GM12878 (cell line): ENCODE measurements around the gene DLG2.

ENCODE experiments used
- ETV6 ChIP-seq, 2 experiments: fragments of 450-650 bp in 1 of 2; IDR thresholded peaks in 1 of 2; conservative IDR thresholded peaks in 1 of 2; 2 replicates each; pipeline ENCODE4 v1.6.1; 2014; ENCODE audit warnings: antibody characterized with exemption in 1 of 2, borderline replicate concordance in 1 of 2, low read depth in 1 of 2, mild to moderate bottlenecking in 1 of 2, moderate library complexity in 1 of 2
- SIN3A ChIP-seq: IDR thresholded peaks from 2 replicates; pipeline ENCODE4 v1.6.1; 2012; ENCODE audit warnings: low read depth, low read length, improper control_type of control experiment

DNA sequence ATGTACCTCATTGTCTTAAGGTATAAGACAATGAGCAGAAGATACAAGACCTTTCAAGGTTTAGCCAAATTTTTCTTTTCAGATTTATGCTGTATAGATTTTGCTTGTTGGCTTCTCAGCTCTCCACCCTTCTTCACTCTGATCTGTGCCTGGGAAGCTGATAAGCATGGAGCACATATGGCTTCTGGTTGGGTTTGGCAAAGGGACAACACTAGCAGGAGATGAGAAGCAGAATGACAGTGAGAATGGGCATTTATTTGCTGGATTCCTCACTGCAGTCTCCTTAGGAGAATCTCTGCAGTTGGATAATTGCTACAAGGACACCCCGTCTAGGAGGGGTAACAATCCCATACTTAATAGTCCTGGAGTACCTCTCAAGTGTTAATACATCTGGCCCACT lies 1866.2 kb downstream of the DLG2 start:
- TF ChIP-seq ETV6 (conservative IDR thresholded peaks at IDR 0.05 in 1 of 2, IDR thresholded peaks at IDR 0.05 in 1 of 2; ENCODE audit: borderline replicate concordance in 1 of 2, low read depth in 1 of 2), result no peak
- TF ChIP-seq SIN3A, result no peak
